Tibial nerve (tissue), 4 donors: Measurements from ENCODE around the gene BACH1. TPM values are rescaled to one million over a fixed set of nuclear protein-coding genes. Genes with fewer than 3 reads are reported as not detected.

ENCODE experiments used
- DNase-seq, 2 donors: peaks; one replicate each; pipeline ENCODE4 v3.0.0-alpha.2; 2019; ENCODE audit warnings: low spot score in 2 of 2
- H3K27ac ChIP-seq, 4 donors: fragments of 200-600 bp; sonication (generic) in 3 of 4; one replicate each; pipeline ENCODE4 v1.5.1; 2017 to 2019; ENCODE audit warnings: mild to moderate bottlenecking in 1 of 4
- H3K27me3 ChIP-seq, 2 donors: fragments of 200-600 bp; sonication (generic) in 1 of 2; one replicate each; pipeline versions ENCODE4 v1.5.1 to v1.6.0; 2017 to 2019
- H3K36me3 ChIP-seq, 3 donors: fragments of 200-600 bp; sonication (generic); one replicate each; pipeline ENCODE4 v1.5.1; 2018 to 2019
- H3K4me1 ChIP-seq, 4 donors: fragments of 200-600 bp; sonication (generic) in 3 of 4; one replicate each; pipeline ENCODE4 v1.5.1; 2017 to 2019
- H3K4me3 ChIP-seq, 4 donors: fragments of 200-600 bp; sonication (generic) in 3 of 4; one replicate each; pipeline ENCODE4 v1.5.1; 2017 to 2019; ENCODE audit warnings: mild to moderate bottlenecking in 1 of 4, moderate library complexity in 1 of 4
- H3K9me3 ChIP-seq, 4 donors: fragments of 200-600 bp; sonication (generic) in 3 of 4; one replicate each; pipeline ENCODE4 v1.5.1; 2017 to 2019
- EP300 ChIP-seq, 2 donors: sonication (generic); formaldehyde crosslinking; IDR thresholded peaks; one replicate each; pipeline ENCODE4 v1.6.1; 2017; ENCODE audit warnings: antibody characterized with exemption in 2 of 2, mild to moderate bottlenecking in 1 of 2
- POLR2A ChIP-seq, 2 donors: fragments of 450-650 bp; IDR thresholded peaks; one replicate each; pipeline ENCODE4 v1.6.1; 2017; ENCODE audit warnings: antibody characterized with exemption in 2 of 2, mild to moderate bottlenecking in 2 of 2, moderate library complexity in 2 of 2
- WGBS, 2 donors: methylation state at CpG; one replicate each; pipeline ENCODE4 v1.1.5; 2018; 5-methylcytosine and 5-hydroxymethylcytosine counted together
- total RNA-seq, 4 donors: library from RNA; depleted of rRNA; stranded (reverse); fragments of >200 nt; gene quantifications; one replicate each; pipeline ENCODE4 v1.1.0, GENCODE V29; 2016
- TF ChIP-seq, protein P1 (sequence below), 5 experiments: fragments of 200-600 bp in 3 of 5; fragments of 450-650 bp in 2 of 5; sonication (generic) in 3 of 5; IDR thresholded peaks; one replicate each; pipeline ENCODE4 v1.5.1; 2016 to 2019; ENCODE audit warnings: antibody characterized with exemption in 5 of 5, mild to moderate bottlenecking in 3 of 5, moderate library complexity in 2 of 5

The BACH1 gene
- total RNA-seq, 4 donors from 2014 or later, result 38.0 to 46.5 (median 39.9) TPM

GRCh38 chr21:29287383-29287782 lies 11.3 kb upstream of the BACH1 start:
- TF ChIP-seq, protein P1, sequence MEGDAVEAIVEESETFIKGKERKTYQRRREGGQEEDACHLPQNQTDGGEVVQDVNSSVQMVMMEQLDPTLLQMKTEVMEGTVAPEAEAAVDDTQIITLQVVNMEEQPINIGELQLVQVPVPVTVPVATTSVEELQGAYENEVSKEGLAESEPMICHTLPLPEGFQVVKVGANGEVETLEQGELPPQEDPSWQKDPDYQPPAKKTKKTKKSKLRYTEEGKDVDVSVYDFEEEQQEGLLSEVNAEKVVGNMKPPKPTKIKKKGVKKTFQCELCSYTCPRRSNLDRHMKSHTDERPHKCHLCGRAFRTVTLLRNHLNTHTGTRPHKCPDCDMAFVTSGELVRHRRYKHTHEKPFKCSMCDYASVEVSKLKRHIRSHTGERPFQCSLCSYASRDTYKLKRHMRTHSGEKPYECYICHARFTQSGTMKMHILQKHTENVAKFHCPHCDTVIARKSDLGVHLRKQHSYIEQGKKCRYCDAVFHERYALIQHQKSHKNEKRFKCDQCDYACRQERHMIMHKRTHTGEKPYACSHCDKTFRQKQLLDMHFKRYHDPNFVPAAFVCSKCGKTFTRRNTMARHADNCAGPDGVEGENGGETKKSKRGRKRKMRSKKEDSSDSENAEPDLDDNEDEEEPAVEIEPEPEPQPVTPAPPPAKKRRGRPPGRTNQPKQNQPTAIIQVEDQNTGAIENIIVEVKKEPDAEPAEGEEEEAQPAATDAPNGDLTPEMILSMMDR (IDR thresholded peaks at IDR 0.05), result no peak
- peak in 1 of 2 donors; percentile 36 for TF ChIP-seq EP300 (IDR thresholded peaks at IDR 0.05)
- H3K9me3 ChIP-seq, result peaks cover 0 to 10% (median 0%) of the 10 kb centered on the region in 4 donors
- no peak overlapping the region for H3K27ac ChIP-seq
- no peaks in the 10 kb centered on the region for H3K36me3 ChIP-seq
- no peak for DNase-seq
- no peaks in the 10 kb centered on the region for H3K27me3 ChIP-seq
- no peaks in the 10 kb centered on the region for H3K4me1 ChIP-seq
- H3K4me3 ChIP-seq, result no peak overlapping the region
- 66 to 67% methylated on average over 1 of the region's 1 CpG for WGBS, 2 donors

GRCh38 chr21:29288239-29288638 lies 10.5 kb upstream of the BACH1 start:
- TF ChIP-seq EP300 (IDR thresholded peaks at IDR 0.05) (no peak), POLR2A (IDR thresholded peaks at IDR 0.05) (no peak)
- TF ChIP-seq, protein P1 (IDR thresholded peaks at IDR 0.05), result no peak
- H3K4me3 ChIP-seq, result no peak overlapping the region
- no peaks in the 10 kb centered on the region for H3K27me3 ChIP-seq
- no peak overlapping the region for H3K27ac ChIP-seq
- H3K9me3 ChIP-seq, result peaks cover 0 to 8% (median 0%) of the 10 kb centered on the region in 4 donors
- no peak for DNase-seq
- no peaks in the 10 kb centered on the region for H3K4me1 ChIP-seq
- 76 to 81% methylated on average over 5 of the region's 5 CpGs for whole genome bisulfite sequencing, 2 donors
- no peaks in the 10 kb centered on the region for H3K36me3 ChIP-seq

DNA sequence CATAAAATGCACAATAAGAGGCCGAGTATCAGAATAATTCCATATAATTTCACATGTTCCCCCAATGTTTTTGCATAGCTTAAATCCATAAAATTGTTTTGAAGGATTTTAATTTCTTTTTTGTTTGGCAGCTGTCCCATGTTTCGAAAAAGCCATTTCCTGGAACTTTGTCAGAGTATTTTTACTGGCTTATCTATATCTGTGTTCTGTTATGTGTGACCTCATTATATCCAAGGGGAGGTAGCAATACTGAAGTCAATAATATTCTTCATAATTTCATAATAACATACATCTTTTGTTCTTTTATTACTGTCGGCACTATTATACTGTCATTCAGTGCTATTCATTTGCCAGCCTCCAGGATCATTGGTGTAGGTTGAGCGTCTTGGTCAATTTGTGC lies 9.4 kb upstream of the BACH1 start:
- no peaks in the 10 kb centered on the region for H3K36me3 ChIP-seq
- H3K27ac ChIP-seq, result no peak overlapping the region
- H3K4me1 ChIP-seq, result no peaks in the 10 kb centered on the region
- peaks cover 0 to 11% (median 0%) of the 10 kb centered on the region in 4 donors for H3K9me3 ChIP-seq
- no peak for DNase-seq
- TF ChIP-seq, protein P1 (IDR thresholded peaks at IDR 0.05), result no peak
- no peak for TF ChIP-seq EP300 (IDR thresholded peaks at IDR 0.05)
- TF ChIP-seq POLR2A (IDR thresholded peaks at IDR 0.05), result no peak
- H3K4me3 ChIP-seq, result no peak overlapping the region
- no peaks in the 10 kb centered on the region for H3K27me3 ChIP-seq
- WGBS, 2 donors, result 46% methylated on average over 4 of the region's 4 CpGs

- 97% methylated on average over 1 of the region's 1 CpG for WGBS, 2 donors
- H3K27ac ChIP-seq, result no peak overlapping the region
- TF ChIP-seq POLR2A (IDR thresholded peaks at IDR 0.05), result no peak
- no peak for TF ChIP-seq EP300 (IDR thresholded peaks at IDR 0.05)
- TF ChIP-seq, protein P1 (IDR thresholded peaks at IDR 0.05), result no peak
- no peaks in the 10 kb centered on the region for H3K27me3 ChIP-seq
- no peaks in the 10 kb centered on the region for H3K36me3 ChIP-seq
- peaks cover 0 to 15% (median 0%) of the 10 kb centered on the region in 4 donors for H3K9me3 ChIP-seq
- no peaks in the 10 kb centered on the region for H3K4me1 ChIP-seq
- DNase-seq, result no peak
- no peak overlapping the region for H3K4me3 ChIP-seq
These were observed 8.5 kb upstream of the BACH1 start for GRCh38 chr21:29290240-29290639.

- 87 to 98% methylated on average over 2 of the region's 2 CpGs for WGBS, 2 donors
These were observed 5.2 kb upstream of the BACH1 start for GRCh38 chr21:29293495-29293894.

More at GRCh38 chr21:29293495-29293894, 5.2 kb upstream of the BACH1 start:
- H3K4me1 ChIP-seq, result peaks cover 0 to 7% (median 2%) of the 10 kb centered on the region in 4 donors
- H3K36me3 ChIP-seq, result no peaks in the 10 kb centered on the region
- H3K27ac ChIP-seq, result no peak overlapping the region
- H3K4me3 ChIP-seq, result no peak overlapping the region
- H3K27me3 ChIP-seq, result no peaks in the 10 kb centered on the region
- H3K9me3 ChIP-seq, result peaks cover 0 to 19% (median 0%) of the 10 kb centered on the region in 4 donors
- DNase-seq, result no peak
- TF ChIP-seq POLR2A (IDR thresholded peaks at IDR 0.05) (no peak), EP300 (IDR thresholded peaks at IDR 0.05) (no peak)
- TF ChIP-seq, protein P1 (IDR thresholded peaks at IDR 0.05), result no peak
